Fibroblast of skin of left quadriceps (primary cell): ENCODE results near the gene CCDC192.

Source experiments
- DNase-seq, 2 experiments: peaks; one replicate each; pipeline ENCODE4 v3.0.0-alpha.2; 2013; ENCODE audit warnings: low read depth in 2 of 2

CCDC192 gene

DNA sequence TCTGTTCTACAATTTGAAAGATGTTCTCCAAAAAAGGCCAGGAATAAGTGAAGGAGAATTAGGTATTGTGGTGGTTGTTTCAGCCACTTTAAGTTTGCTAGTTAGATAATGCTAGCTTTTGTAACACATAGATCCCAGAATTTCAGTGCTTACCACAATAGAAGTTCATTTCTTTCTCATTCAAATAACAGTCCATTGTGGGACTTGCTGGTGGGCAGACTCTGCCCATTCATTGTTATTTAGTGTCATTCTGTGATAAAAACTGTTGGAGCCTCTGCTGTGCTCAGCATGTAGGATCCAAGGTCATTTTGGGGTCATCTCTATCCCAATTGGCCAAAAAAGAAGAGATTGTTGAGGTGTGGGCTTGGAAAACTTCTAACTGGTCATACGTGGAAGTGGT lies 106.8 kb downstream of the CCDC192 start:
- no peak for DNase-seq

DNA sequence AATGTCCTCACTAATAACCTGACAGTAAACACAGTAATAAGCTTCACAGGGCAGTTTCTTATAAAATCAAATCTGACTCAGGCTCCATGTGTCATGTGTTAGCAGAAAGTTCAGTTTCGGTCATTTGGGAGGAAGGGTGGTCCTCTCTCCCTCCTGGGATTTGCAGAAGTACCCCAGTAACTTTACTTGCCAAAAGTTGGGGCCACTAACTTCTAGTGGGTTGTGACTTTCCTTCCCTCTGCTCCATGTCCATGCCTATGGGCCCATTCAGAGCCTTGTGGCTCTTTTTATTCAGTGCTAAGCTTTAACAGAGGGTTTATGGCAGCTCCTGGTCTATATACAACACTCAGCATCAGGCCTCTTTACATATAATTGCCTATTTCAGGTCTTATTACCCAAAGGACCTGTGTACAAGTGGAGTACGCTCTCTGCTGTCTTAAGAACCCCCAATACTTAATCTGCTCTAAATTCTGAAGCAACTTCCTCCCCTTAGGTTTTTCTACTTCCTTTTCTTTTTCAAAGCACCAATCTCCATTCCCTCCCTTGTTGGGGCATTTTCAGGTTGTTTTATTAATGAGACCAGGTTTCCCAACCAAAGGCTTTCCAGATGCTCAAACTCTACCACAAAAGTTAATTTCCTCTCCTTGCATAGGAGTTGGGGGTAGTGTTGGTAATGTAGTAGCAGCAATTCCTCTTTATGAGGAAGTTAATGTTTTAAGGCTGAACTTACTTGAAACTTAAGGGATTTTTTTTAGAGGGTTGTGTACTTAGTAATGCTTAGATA lies 107.7 kb downstream of the CCDC192 start:
- DNase-seq, result no peak

DNA sequence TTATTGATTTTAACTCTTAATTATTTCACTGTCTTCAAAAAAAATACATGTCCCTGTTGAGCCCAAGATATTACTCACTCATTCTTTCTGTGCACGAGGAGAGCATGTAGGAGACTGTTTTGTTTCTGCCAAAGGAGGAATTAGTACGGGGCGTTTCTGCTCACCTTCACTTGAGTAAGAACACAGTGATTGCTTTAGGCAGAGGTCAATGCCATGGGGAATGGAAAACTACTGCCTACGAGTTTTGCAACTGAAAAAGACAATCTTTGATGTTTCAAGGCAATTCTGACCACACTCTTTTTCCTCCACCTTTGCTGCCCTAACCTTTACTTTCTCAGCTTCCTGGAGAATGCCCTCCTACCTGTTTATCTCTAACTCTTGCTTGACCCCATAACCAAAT lies 109.4 kb downstream of the CCDC192 start:
- DNase-seq, result no peak

- peak; percentile 68 for DNase-seq
These were observed 110.7 kb downstream of the CCDC192 start for GRCh38 chr5:127813633-127814587.

GRCh38 chr5:127814588-127814973 lies 111.4 kb downstream of the CCDC192 start:
- no peak for DNase-seq

DNA sequence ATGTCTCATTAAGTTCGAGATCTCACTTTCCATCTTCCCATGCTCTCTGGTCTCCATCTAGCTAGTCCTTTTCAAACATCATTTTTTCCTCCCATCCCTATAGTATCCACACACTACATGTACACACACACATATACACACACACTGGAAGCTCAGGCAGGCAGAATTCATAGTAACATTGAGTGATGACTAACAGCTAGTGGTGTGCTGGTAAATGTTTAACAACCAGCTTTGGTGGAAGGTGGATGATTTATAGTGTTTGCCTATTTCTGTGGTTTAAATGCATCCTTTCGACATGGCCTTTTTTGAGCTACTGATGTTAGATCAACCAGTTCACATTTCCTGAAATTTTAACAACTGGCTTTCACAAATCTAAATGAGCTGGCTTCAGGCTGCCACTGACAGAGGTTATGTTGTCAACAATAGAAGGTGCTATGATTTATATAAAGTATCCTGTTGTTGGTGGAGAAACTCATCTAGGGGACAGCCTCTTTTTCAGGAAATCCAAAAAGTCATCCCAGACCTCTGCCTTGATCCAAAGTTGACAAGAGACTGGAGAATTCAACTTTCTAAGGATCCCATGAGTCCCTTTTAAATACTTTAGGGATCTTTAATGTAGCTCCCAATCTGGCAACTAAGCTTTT lies 117.8 kb downstream of the CCDC192 start:
- peak; percentile 79 to 82 for DNase-seq

- no peak for DNase-seq
These were observed 118.7 kb downstream of the CCDC192 start for GRCh38 chr5:127821896-127822295.

DNA sequence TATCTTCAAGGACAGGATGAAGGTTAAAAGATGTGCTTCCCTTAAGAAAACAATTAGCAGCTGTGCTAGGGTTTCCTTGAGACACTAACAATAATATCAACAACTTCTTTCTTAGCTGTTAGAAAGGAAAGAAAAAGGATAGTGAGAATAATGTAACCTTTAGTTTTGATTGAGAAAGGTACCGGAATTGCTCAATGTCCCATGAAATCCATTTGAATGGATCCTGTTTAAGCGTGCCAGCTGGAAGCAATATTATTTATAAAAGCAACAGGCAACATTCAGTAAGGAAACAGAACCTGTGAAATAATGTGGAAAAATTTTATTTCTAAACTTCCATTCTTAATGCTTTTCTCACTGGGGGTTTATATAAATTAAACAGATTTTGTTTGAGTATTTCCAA lies 120.9 kb downstream of the CCDC192 start:
- no peak for DNase-seq

DNA sequence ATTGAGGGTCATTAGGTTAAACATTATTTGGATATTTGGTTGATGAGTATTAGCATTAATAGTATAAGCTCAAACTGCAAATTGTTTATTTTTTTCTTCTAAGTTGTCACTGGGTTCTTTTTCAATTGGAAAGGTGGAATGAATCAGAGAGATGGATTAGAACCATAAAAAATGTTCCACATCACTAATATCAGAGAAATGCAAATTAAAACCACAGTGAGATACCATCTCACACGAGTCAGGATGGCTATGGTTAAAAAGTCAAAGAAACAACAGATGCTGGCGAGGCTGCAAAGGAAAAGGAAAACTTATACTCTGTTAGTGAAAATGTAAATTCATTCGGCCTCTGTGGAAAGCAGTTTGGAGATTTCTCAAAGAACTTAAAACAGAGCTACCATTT lies 122.8 kb downstream of the CCDC192 start:
- peak; percentile 66 to 68 for DNase-seq

DNA sequence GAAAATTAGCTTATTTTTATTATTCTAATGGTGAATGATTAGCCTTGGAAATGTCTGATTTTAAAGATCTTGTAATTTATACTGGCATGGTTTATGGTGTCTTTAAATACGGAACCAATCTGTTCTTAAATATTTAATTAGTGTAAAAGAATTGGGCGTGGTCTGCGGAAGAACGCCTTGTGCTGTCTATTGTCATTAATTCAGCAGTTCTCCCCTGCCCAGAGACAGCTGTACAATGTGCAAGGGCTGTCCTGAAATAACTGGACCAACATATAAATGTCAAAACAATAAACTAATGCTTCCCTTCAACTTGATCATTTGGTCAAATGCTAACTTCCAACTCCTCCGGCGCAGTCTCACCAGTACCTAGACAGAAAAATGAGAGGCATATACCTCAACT lies 124.3 kb downstream of the CCDC192 start:
- DNase-seq, result no peak

DNA sequence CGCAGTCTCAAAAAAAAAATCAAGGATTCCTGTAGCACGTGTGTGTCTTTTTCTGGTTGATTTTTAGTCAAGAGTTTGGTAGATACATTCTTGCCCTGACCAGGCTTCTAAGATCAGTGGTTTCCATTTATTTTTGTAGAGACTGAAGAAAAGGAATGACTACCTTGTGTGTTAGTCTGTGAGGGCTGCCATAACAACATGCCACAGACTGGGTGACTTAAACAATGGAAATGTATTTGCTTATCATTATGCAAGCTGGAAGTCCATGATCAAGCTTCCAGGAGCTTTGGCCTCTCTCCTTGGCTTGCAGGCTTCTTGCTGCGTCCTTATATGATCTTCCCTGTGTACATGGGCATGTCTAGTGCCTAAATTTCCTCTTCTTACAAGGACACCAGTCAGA lies 127.0 kb downstream of the CCDC192 start:
- no peak for DNase-seq

DNA sequence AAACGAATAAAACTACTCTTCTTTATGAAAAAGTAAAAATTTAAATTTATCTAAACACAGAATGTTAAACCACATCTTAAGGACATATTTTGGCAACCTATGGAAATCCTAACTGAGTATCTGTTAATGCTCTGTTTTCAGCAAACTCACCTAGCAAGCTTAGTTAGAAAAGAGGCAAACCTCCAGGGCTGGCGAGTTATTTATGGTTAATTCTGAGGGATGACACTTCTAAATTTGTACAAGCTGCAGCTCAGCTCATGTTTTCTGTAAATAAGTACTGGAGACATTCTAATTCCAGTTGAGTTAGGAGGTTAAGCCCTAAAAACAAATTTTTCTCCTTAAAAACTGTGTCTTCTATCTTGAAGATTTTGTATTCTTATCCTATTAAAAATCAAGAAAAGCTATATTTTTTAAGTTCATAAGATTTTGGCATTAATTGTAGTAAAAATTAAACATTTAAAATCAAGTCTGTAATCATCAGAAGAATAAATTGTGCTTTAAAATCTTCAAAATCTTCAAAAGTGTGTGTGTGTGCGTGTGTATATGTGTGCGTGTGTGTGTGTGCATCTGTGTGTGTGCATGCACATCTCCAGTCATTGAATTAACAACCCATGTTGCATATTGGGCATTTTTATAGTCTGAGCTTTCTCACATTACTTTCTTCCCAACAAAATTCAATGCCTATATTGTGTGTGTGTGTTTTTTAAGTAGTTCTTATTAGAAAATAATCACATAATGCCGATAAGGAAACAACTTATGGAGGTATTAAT lies 127.8 kb downstream of the CCDC192 start:
- no peak for DNase-seq

DNA sequence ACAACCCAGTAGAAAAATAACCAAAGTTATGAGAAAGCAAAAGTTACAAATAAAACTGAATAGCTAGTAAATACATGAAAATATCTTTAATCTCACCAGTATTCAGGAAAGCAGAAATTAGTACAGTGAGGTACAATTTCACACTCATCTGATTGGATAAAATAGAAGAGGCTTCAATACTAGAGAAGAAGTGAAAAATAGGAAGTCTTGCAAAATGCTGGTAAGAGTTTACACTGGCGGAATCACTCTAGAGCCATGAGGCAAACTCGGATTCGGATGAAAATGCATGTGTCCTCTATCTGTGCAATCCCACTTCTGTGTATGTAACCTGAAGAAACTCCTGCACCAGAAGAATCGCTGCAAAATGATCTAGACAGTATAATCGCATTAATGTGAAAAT lies 128.9 kb downstream of the CCDC192 start:
- no peak for DNase-seq

- no peak for DNase-seq
These were observed 130.9 kb downstream of the CCDC192 start for GRCh38 chr5:127834094-127834531.

- DNase-seq, result no peak
These were observed 131.4 kb downstream of the CCDC192 start for GRCh38 chr5:127834554-127834953.

- DNase-seq, result no peak
These were observed 135.5 kb downstream of the CCDC192 start for GRCh38 chr5:127838661-127839060.

DNA sequence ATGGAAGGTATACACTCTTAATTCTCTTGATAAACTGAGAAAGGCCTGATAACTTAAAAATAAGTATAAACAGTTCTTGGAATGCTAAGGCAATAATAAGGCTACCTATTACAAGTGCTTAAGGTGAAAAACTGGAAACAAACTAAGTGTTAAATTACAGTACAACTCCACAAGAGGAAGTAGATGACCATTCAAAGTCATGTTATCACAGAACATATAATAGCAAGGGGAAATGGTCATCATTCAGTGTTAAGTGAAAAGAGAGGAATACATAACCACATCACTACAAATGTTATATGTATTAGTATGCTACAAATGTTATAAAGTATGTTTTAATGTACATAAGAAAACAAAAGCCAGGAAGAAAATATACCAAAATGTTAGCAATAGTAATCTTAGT lies 135.9 kb downstream of the CCDC192 start:
- no peak for DNase-seq

GRCh38 chr5:127839496-127840197 lies 136.5 kb downstream of the CCDC192 start:
- no peak for DNase-seq

GRCh38 chr5:127840198-127840524 lies 137.0 kb downstream of the CCDC192 start:
- no peak for DNase-seq

DNA sequence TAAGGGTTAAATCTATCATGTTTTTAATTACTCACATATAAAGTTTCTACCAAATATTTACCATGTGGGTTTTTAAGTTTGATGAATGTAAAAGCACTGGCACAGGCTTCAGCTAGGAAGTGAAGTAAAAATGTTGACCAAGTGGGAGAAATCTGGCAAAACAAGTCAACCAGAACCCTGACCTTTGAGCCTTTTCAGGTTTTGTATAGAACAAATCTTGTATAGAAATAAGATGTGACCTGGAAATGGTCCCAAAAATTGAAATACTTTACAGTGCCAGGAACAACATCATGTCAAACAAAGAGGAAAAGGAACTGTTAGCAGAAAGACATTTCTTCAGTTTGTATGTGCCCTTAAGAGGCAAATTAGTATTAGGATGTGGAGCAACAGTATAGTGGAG lies 137.6 kb downstream of the CCDC192 start:
- DNase-seq, result no peak

DNA sequence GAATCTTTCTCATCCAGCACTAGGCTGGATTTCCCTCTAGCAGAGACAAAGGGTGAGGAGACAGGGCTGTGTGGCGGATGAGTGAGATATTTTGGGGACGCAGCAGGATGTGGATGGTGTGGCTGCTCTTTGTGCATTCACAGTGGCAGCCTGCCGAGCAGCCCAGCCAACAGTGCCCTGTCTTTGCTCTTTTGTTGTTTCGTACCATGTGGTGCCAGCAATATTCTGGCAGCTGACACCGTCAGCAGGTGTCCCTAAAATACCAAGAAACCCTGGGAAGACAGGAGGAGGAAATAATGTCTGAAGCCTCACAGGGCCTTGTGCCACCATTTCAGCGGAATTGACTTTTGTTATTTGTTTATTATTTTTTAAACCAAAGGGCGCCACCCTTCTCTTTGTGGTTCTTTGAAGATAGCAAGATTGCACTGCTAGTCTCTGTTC lies 141.4 kb downstream of the CCDC192 start:
- no peak for DNase-seq
